ENCODE measurements around the gene CTRL. TPM values are rescaled to one million over a fixed set of nuclear protein-coding genes. Genes with fewer than 3 reads are reported as not detected.

CTRL gene
- total and polyA plus RNA-seq, 8 donors: 0.50 to 7.1 (median 5.3) TPM; not detected in 1

DNA sequence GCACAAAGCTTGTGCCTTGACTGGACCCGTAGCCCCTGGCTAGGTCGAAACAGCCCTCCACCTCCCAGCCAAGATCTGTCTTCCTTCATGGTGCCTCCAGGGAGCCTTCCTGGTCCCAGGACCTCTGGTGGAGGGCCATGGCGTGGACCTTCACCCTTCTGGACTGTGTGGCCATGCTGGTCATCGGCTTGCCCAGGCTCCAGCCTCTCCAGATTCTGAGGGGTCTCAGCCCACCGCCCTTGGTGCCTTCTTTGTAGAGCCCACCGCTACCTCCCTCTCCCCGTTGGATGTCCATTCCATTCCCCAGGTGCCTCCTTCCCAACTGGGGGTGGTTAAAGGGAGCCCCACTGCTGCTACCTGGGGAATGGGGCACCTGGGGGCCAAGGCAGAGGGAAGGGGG lies 3.5 kb downstream of the CTRL start:
- Histone ChIP-seq H3K4me1 (peaks cover 0 to 17% of the 10 kb centered on the region in 2 donors), H3K27me3 (no peaks in the 10 kb centered on the region), H3K36me3 (peaks cover 0 to 62% of the 10 kb centered on the region in 2 donors), H3K27ac (no peak overlapping the region), H3K4me3 (no peak overlapping the region), H3K9me3 (no peaks in the 10 kb centered on the region)
- TF ChIP-seq CTCF (IDR thresholded peaks at IDR 0.05): no peak
- ATAC-seq: no peak
- intact Hi-C loops (cut with DNase I): loop anchor here in 1 of 2 donors (5.0 to 10.0 kb wide), 3 partner anchors 46 to 253 kb away; partner anchors contain the start of gene NRN1L
- DNase-seq: no peak

DNA sequence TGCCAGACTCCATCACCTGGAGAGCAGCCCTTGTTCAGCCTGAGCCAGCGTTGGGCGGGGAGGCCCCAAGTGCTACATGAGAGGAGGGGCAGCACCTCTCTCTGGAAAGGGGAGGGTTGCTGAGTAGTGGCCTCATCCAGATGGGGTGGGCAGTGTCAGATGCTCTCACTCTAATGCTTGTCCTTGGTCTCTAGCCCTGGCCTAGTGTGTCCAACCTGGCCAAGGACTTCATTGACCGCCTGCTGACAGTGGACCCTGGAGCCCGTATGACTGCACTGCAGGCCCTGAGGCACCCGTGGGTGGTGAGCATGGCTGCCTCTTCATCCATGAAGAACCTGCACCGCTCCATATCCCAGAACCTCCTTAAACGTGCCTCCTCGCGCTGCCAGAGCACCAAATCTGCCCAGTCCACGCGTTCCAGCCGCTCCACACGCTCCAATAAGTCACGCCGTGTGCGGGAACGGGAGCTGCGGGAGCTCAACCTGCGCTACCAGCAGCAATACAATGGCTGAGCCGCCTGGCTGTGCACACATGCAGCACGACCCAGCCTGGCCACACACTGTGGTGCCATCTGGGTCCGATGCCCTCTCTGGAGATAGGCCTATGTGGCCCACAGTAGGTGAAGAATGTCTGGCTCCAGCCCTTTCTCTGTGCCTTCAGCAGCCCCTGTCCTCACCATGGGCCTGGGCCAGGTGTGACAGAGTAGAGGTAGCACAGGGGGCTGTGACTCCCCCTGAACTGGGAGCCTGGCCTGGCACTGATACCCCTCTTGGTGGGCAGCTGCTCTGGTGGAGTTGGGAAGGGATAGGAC lies 4.3 kb downstream of the CTRL start:
- intact Hi-C loops (cut with DNase I): loop anchor here in 1 of 2 donors (5.0 to 10.0 kb wide), 3 partner anchors 45 to 253 kb away; partner anchors contain the start of gene NRN1L
- no peak for ATAC-seq

DNA sequence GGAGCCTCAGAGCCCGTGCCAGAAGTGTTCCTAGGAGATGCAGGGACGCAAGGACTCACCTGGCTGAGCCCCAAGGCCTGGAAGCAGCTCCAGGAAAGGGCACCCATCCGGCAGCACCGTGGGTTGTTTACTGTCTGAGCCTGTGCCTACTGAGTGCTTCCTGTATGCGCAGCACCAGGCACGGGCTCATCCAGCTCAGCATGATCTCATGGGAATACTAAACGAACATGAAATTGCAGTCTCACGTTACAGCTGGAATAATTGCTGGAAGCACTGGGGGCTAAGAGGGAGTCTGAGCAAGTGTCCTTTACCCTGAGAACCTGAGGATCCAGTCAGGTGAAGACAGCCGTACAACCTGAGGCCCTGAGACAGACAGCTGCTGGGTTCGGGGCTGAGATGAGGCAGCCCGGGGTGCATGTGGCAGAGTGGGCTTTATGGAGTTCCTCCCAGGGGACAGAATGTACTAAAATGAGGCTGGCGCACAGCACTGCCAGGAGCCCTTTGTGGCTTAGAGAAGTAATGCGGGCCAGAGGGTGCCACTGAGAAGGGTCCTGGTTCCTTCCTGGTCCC lies 5.4 kb downstream of the CTRL start:
- no peaks in the 10 kb centered on the region for H3K27me3 ChIP-seq
- H3K27ac ChIP-seq: peak overlapping the region in 1 of 2 donors; percentile 42
- DNase-seq (no peak), ATAC-seq (peak; percentile 14)
- H3K36me3 ChIP-seq: peaks cover 0 to 43% of the 10 kb centered on the region in 2 donors
- H3K9me3 ChIP-seq: no peaks in the 10 kb centered on the region
- no peak overlapping the region for H3K4me3 ChIP-seq
- intact Hi-C loops (cut with DNase I): loop anchor here in 1 of 2 donors (5.0 to 10.0 kb wide), 3 partner anchors 44 to 251 kb away; partner anchors contain the start of gene NRN1L
- TF ChIP-seq CTCF (IDR thresholded peaks at IDR 0.05): no peak
- peaks cover 0 to 17% of the 10 kb centered on the region in 2 donors for H3K4me1 ChIP-seq

More for the DNA sequence above, 4.3 kb downstream of the CTRL start:
- TF ChIP-seq CTCF (IDR thresholded peaks at IDR 0.05): no peak
- Histone ChIP-seq H3K27me3 (no peaks in the 10 kb centered on the region), H3K9me3 (no peaks in the 10 kb centered on the region), H3K36me3 (peaks cover 0 to 54% of the 10 kb centered on the region in 2 donors), H3K4me1 (peaks cover 0 to 17% of the 10 kb centered on the region in 2 donors), H3K27ac (no peak overlapping the region), H3K4me3 (no peak overlapping the region)
- no peak for DNase-seq

GRCh38 chr16:67924140-67924906 lies 7.3 kb downstream of the CTRL start:
- no peak for TF ChIP-seq CTCF (IDR thresholded peaks at IDR 0.05)
- H3K27me3 ChIP-seq: no peaks in the 10 kb centered on the region
- no peaks in the 10 kb centered on the region for H3K9me3 ChIP-seq
- H3K27ac ChIP-seq: no peak overlapping the region
- no peak for DNase-seq
- peaks cover 0 to 17% of the 10 kb centered on the region in 2 donors for H3K4me1 ChIP-seq
- ATAC-seq: no peak
- intact Hi-C loops (cut with DNase I): loop anchor here in 1 of 2 donors (10.0 kb wide), 1 partner anchor 250 kb away; no protein-coding TSS in a partner anchor
- H3K36me3 ChIP-seq: peaks cover 0 to 32% of the 10 kb centered on the region in 2 donors
- H3K4me3 ChIP-seq: no peak overlapping the region
